Neural cell (in vitro differentiated cells): ENCODE measurements around the gene TTC34.

Experiments used
- EZH2 ChIP-seq: fragments of 200-600, 300-800 bp; shearing (Covaris generic), sonication (generic); IDR thresholded peaks from 2 replicates; pipeline ENCODE4 v1.6.1; 2014; ENCODE audit warnings: antibody characterized with exemption, low read length, borderline replicate concordance, mild to moderate bottlenecking; ENCODE audit not compliant: insufficient read depth, poor library complexity, severe bottlenecking
- TF ChIP-seq, protein P1 (sequence below): fragments of 450-650 bp; IDR thresholded peaks from 2 replicates; pipeline ENCODE4 v1.5.1; 2014; ENCODE audit warnings: antibody characterized with exemption, mild to moderate bottlenecking, moderate library complexity; ENCODE audit not compliant: poor library complexity, severe bottlenecking

- TF ChIP-seq, protein P1, sequence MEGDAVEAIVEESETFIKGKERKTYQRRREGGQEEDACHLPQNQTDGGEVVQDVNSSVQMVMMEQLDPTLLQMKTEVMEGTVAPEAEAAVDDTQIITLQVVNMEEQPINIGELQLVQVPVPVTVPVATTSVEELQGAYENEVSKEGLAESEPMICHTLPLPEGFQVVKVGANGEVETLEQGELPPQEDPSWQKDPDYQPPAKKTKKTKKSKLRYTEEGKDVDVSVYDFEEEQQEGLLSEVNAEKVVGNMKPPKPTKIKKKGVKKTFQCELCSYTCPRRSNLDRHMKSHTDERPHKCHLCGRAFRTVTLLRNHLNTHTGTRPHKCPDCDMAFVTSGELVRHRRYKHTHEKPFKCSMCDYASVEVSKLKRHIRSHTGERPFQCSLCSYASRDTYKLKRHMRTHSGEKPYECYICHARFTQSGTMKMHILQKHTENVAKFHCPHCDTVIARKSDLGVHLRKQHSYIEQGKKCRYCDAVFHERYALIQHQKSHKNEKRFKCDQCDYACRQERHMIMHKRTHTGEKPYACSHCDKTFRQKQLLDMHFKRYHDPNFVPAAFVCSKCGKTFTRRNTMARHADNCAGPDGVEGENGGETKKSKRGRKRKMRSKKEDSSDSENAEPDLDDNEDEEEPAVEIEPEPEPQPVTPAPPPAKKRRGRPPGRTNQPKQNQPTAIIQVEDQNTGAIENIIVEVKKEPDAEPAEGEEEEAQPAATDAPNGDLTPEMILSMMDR = no peak
- TF ChIP-seq EZH2 = no peak
Observed at GRCh38 chr1:2623571-2624337, 177.7 kb downstream of the TTC34 start.
